ENCODE results near the gene DLX3. TPM values are rescaled to one million over a fixed set of nuclear protein-coding genes. Genes with fewer than 3 reads are reported as not detected.
A peak's percentile ranks its signal among the peaks of the same experiment; 100 is the strongest.

DLX3 gene
- total and polyA plus RNA-seq, 4 donors, result not detected

DNA sequence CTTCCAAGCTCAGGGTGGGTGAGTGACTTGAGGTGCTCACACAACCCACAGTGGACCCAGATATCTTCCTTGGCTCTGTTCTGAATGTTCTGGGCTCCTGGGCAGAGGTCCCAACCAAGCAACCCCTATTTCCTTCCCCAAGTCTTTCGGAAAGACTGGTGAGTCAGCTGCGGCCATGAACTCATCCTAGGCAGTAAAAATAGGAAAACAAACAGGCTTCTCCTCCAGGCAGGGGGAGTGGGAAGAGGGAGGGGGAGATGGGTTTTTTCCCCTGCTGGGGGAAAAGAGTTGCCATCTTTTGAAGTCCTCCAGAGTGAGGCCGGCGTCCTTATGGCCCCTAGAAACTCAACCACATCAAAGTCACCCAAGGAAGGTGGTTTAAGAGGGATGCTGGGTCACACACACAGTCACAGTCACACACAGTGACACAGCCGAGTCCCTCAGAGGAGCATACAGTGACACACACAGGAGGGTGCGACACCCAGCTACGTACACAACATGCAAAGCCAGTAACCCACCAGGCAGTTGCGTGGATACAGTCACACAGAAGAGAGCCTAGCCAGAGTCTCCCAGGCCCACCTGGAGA, 42.0 kb downstream of the DLX3 start (continued):
- TF ChIP-seq, protein P1, sequence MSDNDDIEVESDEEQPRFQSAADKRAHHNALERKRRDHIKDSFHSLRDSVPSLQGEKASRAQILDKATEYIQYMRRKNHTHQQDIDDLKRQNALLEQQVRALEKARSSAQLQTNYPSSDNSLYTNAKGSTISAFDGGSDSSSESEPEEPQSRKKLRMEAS (IDR thresholded peaks at IDR 0.05), result no peak

DNA sequence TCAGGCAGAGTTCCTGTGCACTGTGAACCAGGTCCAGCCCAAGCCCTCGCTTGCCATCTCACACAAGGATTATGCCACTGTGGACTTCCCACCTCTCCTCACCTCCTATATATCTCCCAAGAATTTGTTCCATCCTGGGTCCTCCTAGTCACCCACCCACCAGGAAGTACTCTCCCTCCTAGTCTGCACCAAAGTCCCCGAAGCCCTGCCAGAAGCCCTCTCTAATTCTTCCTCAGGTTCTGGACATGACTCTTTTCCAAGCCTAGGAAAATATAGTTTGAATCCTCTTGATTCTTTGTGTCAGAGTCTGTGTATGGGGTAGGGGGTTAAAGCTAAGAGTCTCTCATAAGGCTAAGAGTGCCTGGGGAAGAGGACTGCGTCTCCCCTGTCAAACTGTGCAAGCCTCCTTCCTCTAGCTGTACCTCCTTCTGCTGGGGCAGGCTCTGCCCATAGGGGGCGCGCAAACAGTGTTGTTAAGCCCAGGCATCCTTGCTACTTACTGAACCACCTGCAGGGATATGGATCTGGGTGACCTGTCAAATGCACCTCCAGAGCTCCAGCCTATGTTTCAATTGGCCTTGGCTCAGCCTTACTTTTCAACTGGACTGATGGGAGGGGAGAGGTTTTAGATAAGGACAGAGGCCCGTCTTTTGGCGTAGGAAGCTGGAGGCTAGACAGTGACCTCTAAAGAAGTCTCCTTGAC, 42.7 kb downstream of the DLX3 start:
- Histone ChIP-seq H3K9ac (ENCODE audit: low read depth in 1 of 2, low read length in 2 of 2) (no peak overlapping the region), H3K4me1 (ENCODE audit: control insufficient read depth in 4 of 4, insufficient read depth in 4 of 4, low read length in 3 of 4) (no peaks in the 10 kb centered on the region), H3K4me3 (ENCODE audit: low read depth in 1 of 3, low read length in 3 of 3) (no peak overlapping the region), H3K27ac (ENCODE audit: low read depth in 1 of 2, low read length in 2 of 2) (no peak overlapping the region), H3K9me3 (ENCODE audit: control insufficient read depth in 4 of 4, low read length in 3 of 4) (no peaks in the 10 kb centered on the region), H3K36me3 (ENCODE audit: control insufficient read depth in 4 of 4, insufficient read depth in 3 of 4, low read depth in 1 of 4, low read length in 3 of 4) (no peaks in the 10 kb centered on the region), H3K27me3 (ENCODE audit: control insufficient read depth in 4 of 4, insufficient read depth in 4 of 4, low read length in 3 of 4) (peaks cover 0 to 8% (median 4%) of the 10 kb centered on the region in 4 donors)
- TF ChIP-seq RAD21 (IDR thresholded peaks at IDR 0.05) (peak; percentile 64 to 79), NR2F2 (IDR thresholded peaks at IDR 0.05) (no peak), FOXA2 (IDR thresholded peaks at IDR 0.05) (no peak)
- TF ChIP-seq, protein P2, sequence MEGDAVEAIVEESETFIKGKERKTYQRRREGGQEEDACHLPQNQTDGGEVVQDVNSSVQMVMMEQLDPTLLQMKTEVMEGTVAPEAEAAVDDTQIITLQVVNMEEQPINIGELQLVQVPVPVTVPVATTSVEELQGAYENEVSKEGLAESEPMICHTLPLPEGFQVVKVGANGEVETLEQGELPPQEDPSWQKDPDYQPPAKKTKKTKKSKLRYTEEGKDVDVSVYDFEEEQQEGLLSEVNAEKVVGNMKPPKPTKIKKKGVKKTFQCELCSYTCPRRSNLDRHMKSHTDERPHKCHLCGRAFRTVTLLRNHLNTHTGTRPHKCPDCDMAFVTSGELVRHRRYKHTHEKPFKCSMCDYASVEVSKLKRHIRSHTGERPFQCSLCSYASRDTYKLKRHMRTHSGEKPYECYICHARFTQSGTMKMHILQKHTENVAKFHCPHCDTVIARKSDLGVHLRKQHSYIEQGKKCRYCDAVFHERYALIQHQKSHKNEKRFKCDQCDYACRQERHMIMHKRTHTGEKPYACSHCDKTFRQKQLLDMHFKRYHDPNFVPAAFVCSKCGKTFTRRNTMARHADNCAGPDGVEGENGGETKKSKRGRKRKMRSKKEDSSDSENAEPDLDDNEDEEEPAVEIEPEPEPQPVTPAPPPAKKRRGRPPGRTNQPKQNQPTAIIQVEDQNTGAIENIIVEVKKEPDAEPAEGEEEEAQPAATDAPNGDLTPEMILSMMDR (IDR thresholded peaks at IDR 0.05; ENCODE audit: low read depth, low read length, missing input control), result peak; percentile 71
- WGBS, result 38% methylated on average over 7 of the region's 7 CpGs
- peak; percentile 73 for DNase-seq (ENCODE audit: low spot score)

DNA sequence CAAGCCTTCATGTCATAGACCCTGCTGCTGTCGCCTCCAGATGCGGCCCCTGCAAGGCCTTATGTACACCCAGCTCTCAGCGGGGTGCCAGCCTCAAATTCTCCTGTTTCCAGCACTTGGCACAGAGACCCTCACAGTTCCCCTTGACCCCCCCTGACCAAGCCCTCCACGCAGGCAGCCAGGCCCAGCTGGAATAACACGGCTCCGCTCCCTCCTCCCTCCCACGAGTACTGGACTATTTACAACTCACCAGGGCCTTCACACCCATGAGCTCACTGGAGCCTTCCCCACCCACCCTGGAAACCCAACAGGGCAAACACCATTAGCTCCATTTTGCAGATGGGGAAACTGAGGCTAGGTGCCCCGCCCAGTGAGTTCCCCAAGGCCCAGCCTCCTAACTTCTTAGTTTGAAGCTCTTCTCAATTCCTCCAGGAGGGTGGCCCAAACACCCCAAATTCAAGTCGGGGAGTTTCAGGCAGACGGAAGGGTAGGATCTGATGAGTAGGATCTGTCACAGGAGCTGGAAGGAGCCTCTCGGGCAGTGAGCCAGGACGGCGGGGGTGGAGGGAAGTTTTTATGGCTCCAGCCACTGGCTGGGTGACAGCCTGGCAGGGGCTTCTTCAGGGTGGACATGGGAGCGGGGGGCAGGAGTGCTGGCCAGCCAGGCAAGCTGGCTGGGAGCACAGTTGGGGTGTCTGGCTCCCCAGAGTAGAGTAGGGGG, 43.5 kb downstream of the DLX3 start:
- Histone ChIP-seq H3K9me3 (ENCODE audit: control insufficient read depth in 4 of 4, low read length in 3 of 4) (no peaks in the 10 kb centered on the region), H3K4me1 (ENCODE audit: control insufficient read depth in 4 of 4, insufficient read depth in 4 of 4, low read length in 3 of 4) (no peaks in the 10 kb centered on the region), H3K27ac (ENCODE audit: low read depth in 1 of 2, low read length in 2 of 2) (no peak overlapping the region), H3K36me3 (ENCODE audit: control insufficient read depth in 4 of 4, insufficient read depth in 3 of 4, low read depth in 1 of 4, low read length in 3 of 4) (no peaks in the 10 kb centered on the region), H3K4me3 (ENCODE audit: low read depth in 1 of 3, low read length in 3 of 3) (no peak overlapping the region), H3K27me3 (ENCODE audit: control insufficient read depth in 4 of 4, insufficient read depth in 4 of 4, low read length in 3 of 4) (peaks cover 0 to 8% (median 4%) of the 10 kb centered on the region in 4 donors), H3K9ac (ENCODE audit: low read depth in 1 of 2, low read length in 2 of 2) (no peak overlapping the region)
- WGBS, result 61% methylated on average over 14 of the region's 14 CpGs
- DNase-seq (ENCODE audit: low spot score), result no peak
- no peak for TF ChIP-seq HNF4G (IDR thresholded peaks at IDR 0.05)
- TF ChIP-seq RAD21 (IDR thresholded peaks at IDR 0.05), result no peak
- TF ChIP-seq FOXA1 (IDR thresholded peaks at IDR 0.05), result no peak
- no peak for TF ChIP-seq HNF4A (conservative IDR thresholded peaks at IDR 0.05)
- TF ChIP-seq TAF1 (conservative IDR thresholded peaks at IDR 0.05), result no peak
- no peak for TF ChIP-seq JUND (IDR thresholded peaks at IDR 0.05)
- TF ChIP-seq, protein P2 (IDR thresholded peaks at IDR 0.05; ENCODE audit: low read depth, low read length, missing input control), result no peak
- no peak for TF ChIP-seq EGR1 (IDR thresholded peaks at IDR 0.05; ENCODE audit: low read depth in 2 of 2)
- TF ChIP-seq, protein P3, sequence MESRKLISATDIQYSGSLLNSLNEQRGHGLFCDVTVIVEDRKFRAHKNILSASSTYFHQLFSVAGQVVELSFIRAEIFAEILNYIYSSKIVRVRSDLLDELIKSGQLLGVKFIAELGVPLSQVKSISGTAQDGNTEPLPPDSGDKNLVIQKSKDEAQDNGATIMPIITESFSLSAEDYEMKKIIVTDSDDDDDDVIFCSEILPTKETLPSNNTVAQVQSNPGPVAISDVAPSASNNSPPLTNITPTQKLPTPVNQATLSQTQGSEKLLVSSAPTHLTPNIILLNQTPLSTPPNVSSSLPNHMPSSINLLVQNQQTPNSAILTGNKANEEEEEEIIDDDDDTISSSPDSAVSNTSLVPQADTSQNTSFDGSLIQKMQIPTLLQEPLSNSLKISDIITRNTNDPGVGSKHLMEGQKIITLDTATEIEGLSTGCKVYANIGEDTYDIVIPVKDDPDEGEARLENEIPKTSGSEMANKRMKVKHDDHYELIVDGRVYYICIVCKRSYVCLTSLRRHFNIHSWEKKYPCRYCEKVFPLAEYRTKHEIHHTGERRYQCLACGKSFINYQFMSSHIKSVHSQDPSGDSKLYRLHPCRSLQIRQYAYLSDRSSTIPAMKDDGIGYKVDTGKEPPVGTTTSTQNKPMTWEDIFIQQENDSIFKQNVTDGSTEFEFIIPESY (IDR thresholded peaks at IDR 0.05), result no peak
- no peak for TF ChIP-seq SP1 (IDR thresholded peaks at IDR 0.05)
- TF ChIP-seq RXRA (IDR thresholded peaks at IDR 0.05), result no peak
- TF ChIP-seq, protein P4, sequence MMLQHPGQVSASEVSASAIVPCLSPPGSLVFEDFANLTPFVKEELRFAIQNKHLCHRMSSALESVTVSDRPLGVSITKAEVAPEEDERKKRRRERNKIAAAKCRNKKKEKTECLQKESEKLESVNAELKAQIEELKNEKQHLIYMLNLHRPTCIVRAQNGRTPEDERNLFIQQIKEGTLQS (IDR thresholded peaks at IDR 0.05), result no peak
